ENCODE data around the gene LUZP2.

The LUZP2 gene

GRCh38 chr11:24635588-24636290, 138.9 kb downstream of the LUZP2 start:
- DNase-seq (ENCODE audit: low read depth), result no peak

- DNase-seq (ENCODE audit: low read depth), result no peak
Observed at GRCh38 chr11:24636291-24636629, 139.4 kb downstream of the LUZP2 start.

GRCh38 chr11:24637520-24637919, 140.7 kb downstream of the LUZP2 start:
- DNase-seq (ENCODE audit: low read depth), result no peak

- DNase-seq (ENCODE audit: low read depth), result no peak
Observed at GRCh38 chr11:24642648-24643047, 145.8 kb downstream of the LUZP2 start.

- no peak for DNase-seq (ENCODE audit: low read depth)
Observed at GRCh38 chr11:24645563-24645962, 148.7 kb downstream of the LUZP2 start.

- DNase-seq (ENCODE audit: low read depth), result no peak
Observed at GRCh38 chr11:24651873-24652272, 155.0 kb downstream of the LUZP2 start.

GRCh38 chr11:24653901-24654300, 157.0 kb downstream of the LUZP2 start:
- no peak for DNase-seq (ENCODE audit: low read depth)

GRCh38 chr11:24661331-24661730, 164.5 kb downstream of the LUZP2 start:
- DNase-seq (ENCODE audit: low read depth), result no peak

- DNase-seq (ENCODE audit: low read depth), result no peak
Observed at GRCh38 chr11:24664399-24664798, 167.5 kb downstream of the LUZP2 start.

GRCh38 chr11:24667353-24667968, 170.6 kb downstream of the LUZP2 start:
- no peak for DNase-seq (ENCODE audit: low read depth)

- no peak for DNase-seq (ENCODE audit: low read depth)
Observed at GRCh38 chr11:24678703-24679348, 182.0 kb downstream of the LUZP2 start.

- no peak for DNase-seq (ENCODE audit: low read depth)
Observed at GRCh38 chr11:24679821-24680351, 183.0 kb downstream of the LUZP2 start.

- no peak for DNase-seq (ENCODE audit: low read depth)
Observed at GRCh38 chr11:24683583-24683982, 186.7 kb downstream of the LUZP2 start.

GRCh38 chr11:24685821-24686220, 189.0 kb downstream of the LUZP2 start:
- no peak for DNase-seq (ENCODE audit: low read depth)

- no peak for DNase-seq (ENCODE audit: low read depth)
Observed at GRCh38 chr11:24687531-24688147, 190.8 kb downstream of the LUZP2 start.

- DNase-seq (ENCODE audit: low read depth), result no peak
Observed at GRCh38 chr11:24688981-24689380, 192.1 kb downstream of the LUZP2 start.

GRCh38 chr11:24697522-24698111, 200.8 kb downstream of the LUZP2 start:
- no peak for DNase-seq (ENCODE audit: low read depth)

- DNase-seq (ENCODE audit: low read depth), result no peak
Observed at GRCh38 chr11:24704716-24705115, 207.9 kb downstream of the LUZP2 start.

GRCh38 chr11:24705474-24705873, 208.6 kb downstream of the LUZP2 start:
- no peak for DNase-seq (ENCODE audit: low read depth)

GRCh38 chr11:24708616-24709015, 211.8 kb downstream of the LUZP2 start:
- DNase-seq (ENCODE audit: low read depth), result no peak

- no peak for DNase-seq (ENCODE audit: low read depth)
Observed at GRCh38 chr11:24709928-24710565, 213.2 kb downstream of the LUZP2 start.

- DNase-seq (ENCODE audit: low read depth), result no peak
Observed at GRCh38 chr11:24714601-24715000, 217.7 kb downstream of the LUZP2 start.

All from stimulated activated CD4-positive, alpha-beta T cell treated with anti-CD3 and anti-CD28 coated beads, Interleukin-2, amount 100 ng/mL, for 4 hours (primary cell).